ENCODE measurements around the gene ZACN. TPM values are rescaled to one million over a fixed set of nuclear protein-coding genes. Genes with fewer than 3 reads are reported as not detected.

The ZACN gene
- total RNA-seq, 2 experiments from 2014 or later: 0.69 to 0.98 TPM

- H3K27me3 ChIP-seq (ENCODE audit: control insufficient read depth in 1 of 2, insufficient read depth in 2 of 2, low read length in 2 of 2): no peaks in the 10 kb centered on the region
- peaks cover 98% of the 10 kb centered on the region for H3K36me3 ChIP-seq (ENCODE audit: insufficient read depth, low read length)
- ChIA-PET CTCF (no interaction called here), POLR2A (interaction anchor here (0.9 to 1.4 kb wide), 2 partner anchors 11 to 13 kb away, joined by 3 to 4 read pairs; partner anchors contain the start of gene ZACN)
- no peaks in the 10 kb centered on the region for H3K27me3 Mint-ChIP-seq
- H3K4me3 ChIP-seq (ENCODE audit: low read length): no peak overlapping the region
- H3K9me3 Mint-ChIP-seq: no peaks in the 10 kb centered on the region
- TF ChIP-seq CTCF (IDR thresholded peaks at IDR 0.05): no peak
- peaks cover 92% of the 10 kb centered on the region for H3K36me3 Mint-ChIP-seq (ENCODE audit: low read depth)
- no peaks in the 10 kb centered on the region for H3K9me3 ChIP-seq (ENCODE audit: control insufficient read depth in 1 of 2, insufficient read depth in 1 of 2, low read length in 2 of 2)
- ATAC-seq (ENCODE audit: poor library complexity) (no peak), DNase-seq (peak in 1 of 14 experiments; percentile 11)
- no peak overlapping the region for H3K27ac Mint-ChIP-seq
- intact Hi-C loops (cut with DNase I, micrococcal nuclease): no loop called here
- no peak overlapping the region for H3K27ac ChIP-seq (ENCODE audit: low read depth in 1 of 2, low read length in 2 of 2)
- peaks cover 5% of the 10 kb centered on the region for H3K4me1 Mint-ChIP-seq (ENCODE audit: low read depth)
- H3K4me3 Mint-ChIP-seq: no peak overlapping the region
- peaks cover 12% of the 10 kb centered on the region for H3K4me1 ChIP-seq (ENCODE audit: insufficient read depth, low read length)
These were observed 10.9 kb downstream of the ZACN start for GRCh38 chr17:76089680-76090516.

- ATAC-seq (ENCODE audit: poor library complexity) (no peak), DNase-seq (peak in 1 of 14 experiments; percentile 7)
- peaks cover 98% of the 10 kb centered on the region for H3K36me3 ChIP-seq (ENCODE audit: insufficient read depth, low read length)
- Mint-ChIP-seq H3K4me1 (ENCODE audit: low read depth) (peaks cover 5% of the 10 kb centered on the region), H3K4me3 (no peak overlapping the region), H3K27ac (no peak overlapping the region), H3K27me3 (no peaks in the 10 kb centered on the region), H3K9me3 (no peaks in the 10 kb centered on the region), H3K36me3 (ENCODE audit: low read depth) (peaks cover 86% of the 10 kb centered on the region)
- ChIA-PET CTCF (no interaction called here), POLR2A (interaction anchor here (1.4 kb wide), 1 partner anchor 11 kb away, joined by 4 read pairs; the partner anchor contains the start of gene ZACN)
- no peak overlapping the region for H3K27ac ChIP-seq (ENCODE audit: low read depth in 1 of 2, low read length in 2 of 2)
- H3K9me3 ChIP-seq (ENCODE audit: control insufficient read depth in 1 of 2, insufficient read depth in 1 of 2, low read length in 2 of 2): no peaks in the 10 kb centered on the region
- H3K27me3 ChIP-seq (ENCODE audit: control insufficient read depth in 1 of 2, insufficient read depth in 2 of 2, low read length in 2 of 2): no peaks in the 10 kb centered on the region
- intact Hi-C loops (cut with DNase I, micrococcal nuclease): no loop called here
- peaks cover 12% of the 10 kb centered on the region for H3K4me1 ChIP-seq (ENCODE audit: insufficient read depth, low read length)
- H3K4me3 ChIP-seq (ENCODE audit: low read length): no peak overlapping the region
- no peak for TF ChIP-seq CTCF (IDR thresholded peaks at IDR 0.05)
These were observed 11.6 kb downstream of the ZACN start for GRCh38 chr17:76090517-76091129.

- TF ChIP-seq CTCF (IDR thresholded peaks at IDR 0.05): no peak
- Mint-ChIP-seq H3K36me3 (ENCODE audit: low read depth) (peaks cover 84% of the 10 kb centered on the region), H3K27ac (peak overlapping the region; percentile 83), H3K4me3 (peak overlapping the region; percentile 30), H3K4me1 (ENCODE audit: low read depth) (peaks cover 5% of the 10 kb centered on the region), H3K9me3 (no peaks in the 10 kb centered on the region), H3K27me3 (no peaks in the 10 kb centered on the region)
- Histone ChIP-seq H3K27ac (ENCODE audit: low read depth in 1 of 2, low read length in 2 of 2) (no peak overlapping the region), H3K4me1 (ENCODE audit: insufficient read depth, low read length) (peaks cover 12% of the 10 kb centered on the region), H3K9me3 (ENCODE audit: control insufficient read depth in 1 of 2, insufficient read depth in 1 of 2, low read length in 2 of 2) (no peaks in the 10 kb centered on the region), H3K36me3 (ENCODE audit: insufficient read depth, low read length) (peaks cover 98% of the 10 kb centered on the region), H3K27me3 (ENCODE audit: control insufficient read depth in 1 of 2, insufficient read depth in 2 of 2, low read length in 2 of 2) (no peaks in the 10 kb centered on the region), H3K4me3 (ENCODE audit: low read length) (no peak overlapping the region)
- peak in 5 of 14 experiments; percentile 22 to 57 (median 36) for DNase-seq
- intact Hi-C loops (cut with DNase I, micrococcal nuclease): no loop called here
- peak; percentile 79 for ATAC-seq (ENCODE audit: poor library complexity)
- ChIA-PET CTCF (no interaction called here), POLR2A (interaction anchor here (1.8 kb wide), 1 partner anchor 11 kb away, joined by 8 read pairs; the partner anchor contains the start of gene EXOC7)
These were observed 12.7 kb downstream of the ZACN start for GRCh38 chr17:76091526-76092286.

Measured in CD4-positive, alpha-beta T cell (primary cell).